Measurements from ENCODE around the gene OR2J3.
"Not testable (repeated sequence)": the region's sequence is repeated elsewhere in the genome, so short reads cannot be mapped to it uniquely, and the experiment has no call there.

Gene OR2J3

DNA sequence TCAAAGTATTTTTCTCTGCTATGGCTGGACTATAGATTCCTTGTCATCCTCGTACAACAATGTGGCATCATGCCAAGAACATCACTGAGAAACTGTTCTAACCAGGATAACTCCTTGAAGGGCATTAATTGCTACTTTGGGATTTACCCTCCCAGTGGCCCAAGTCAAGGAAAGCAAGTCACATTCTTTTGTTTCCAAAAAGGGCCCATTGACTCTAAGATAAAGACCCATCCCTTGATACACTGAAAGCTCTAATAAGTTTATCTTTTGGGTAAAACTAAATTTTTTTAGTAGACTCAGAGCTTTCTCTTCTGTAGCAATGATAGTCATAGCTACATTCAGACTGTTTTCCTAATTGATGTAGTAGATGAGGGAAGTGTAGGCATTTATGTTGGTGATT lies at the start of gene OR2J3:
Gene OR2J3, plus strand, starts transcription at position 301 of the 400 bp plus-strand sequence. CDS start 3,833 bp downstream, outside the sequence.
- DNase-seq: no peak

DNA sequence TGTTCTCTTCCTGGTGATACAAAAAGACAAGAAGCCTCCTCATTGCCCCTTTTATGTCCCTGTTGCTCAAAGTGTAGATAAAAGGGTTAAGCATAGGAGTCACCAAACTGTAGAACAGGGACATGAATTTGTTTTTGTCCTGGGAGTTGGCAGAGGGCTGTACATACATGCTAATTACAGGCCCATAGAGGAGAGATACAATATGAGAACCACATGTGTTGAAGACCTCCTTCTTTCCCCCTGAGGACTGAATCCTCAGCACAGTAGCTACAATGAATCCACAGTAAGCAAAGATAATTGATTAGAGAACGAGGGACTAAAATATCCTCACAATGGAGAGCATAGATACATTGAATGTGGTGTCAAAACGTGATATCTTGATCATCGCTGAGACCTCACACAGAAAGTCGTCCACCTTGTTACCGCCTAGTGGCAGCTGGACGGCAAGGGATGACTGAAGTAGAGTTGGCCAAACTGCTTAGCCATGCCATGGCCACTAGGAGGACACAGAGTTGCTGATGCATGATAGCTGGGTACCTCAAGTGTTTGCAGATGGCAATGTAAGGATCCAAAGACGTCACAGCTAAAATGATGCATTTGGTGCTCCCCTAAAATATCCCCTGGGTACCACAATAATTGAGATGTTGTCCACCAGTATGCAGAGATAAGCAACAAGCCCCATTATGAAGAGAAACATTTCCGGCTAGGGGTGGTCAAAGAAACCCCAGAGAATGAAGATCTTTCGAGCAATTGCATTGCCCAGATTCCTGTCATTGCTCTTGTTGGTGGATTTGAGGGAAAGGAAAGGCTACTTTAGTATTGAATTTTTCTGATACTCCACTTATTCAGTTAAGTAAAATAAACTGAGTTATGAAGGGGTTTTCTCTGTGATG lies 35.8 kb upstream of the OR2J3 start:
- DNase-seq: no peak

DNA sequence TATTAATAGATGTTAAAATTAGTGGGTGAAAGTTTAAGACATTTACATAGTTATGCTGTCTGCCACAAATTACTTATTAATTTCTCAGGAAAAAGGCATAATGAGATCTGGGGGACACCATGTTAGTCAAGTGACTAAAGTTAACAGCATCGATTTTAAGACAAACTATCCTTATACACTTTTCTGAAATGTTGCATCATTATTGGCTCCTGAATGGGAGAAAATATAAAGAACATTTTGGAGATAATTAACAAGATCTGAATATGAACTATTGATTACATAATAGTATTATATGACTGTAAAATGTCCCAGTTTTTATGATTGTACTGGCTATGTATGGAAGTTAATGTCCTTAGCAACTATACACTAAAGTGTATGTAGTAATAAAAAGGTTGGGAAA lies 28.7 kb upstream of the OR2J3 start:
- no peak for DNase-seq

DNA sequence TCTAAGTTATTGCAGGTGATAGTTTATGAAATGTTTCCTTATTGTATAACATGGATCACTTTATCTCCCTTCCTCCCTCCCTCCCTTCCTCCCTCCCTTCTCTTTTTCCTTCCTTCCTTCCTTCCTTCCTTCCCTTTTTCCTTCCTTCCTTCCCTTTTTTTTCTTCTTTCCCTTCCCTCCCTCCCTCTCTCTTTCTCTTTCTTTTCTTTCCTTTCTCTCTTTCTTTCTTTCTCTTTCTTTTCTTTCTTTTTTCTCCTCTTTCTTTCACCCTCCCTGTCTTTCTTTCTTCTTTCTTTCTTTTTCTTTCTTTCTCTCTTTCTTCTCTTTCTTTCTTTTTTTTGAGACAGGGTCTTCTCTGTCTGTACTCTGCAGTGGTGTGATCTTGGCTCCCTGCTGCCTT lies 26.5 kb upstream of the OR2J3 start:
- no peak for DNase-seq

DNA sequence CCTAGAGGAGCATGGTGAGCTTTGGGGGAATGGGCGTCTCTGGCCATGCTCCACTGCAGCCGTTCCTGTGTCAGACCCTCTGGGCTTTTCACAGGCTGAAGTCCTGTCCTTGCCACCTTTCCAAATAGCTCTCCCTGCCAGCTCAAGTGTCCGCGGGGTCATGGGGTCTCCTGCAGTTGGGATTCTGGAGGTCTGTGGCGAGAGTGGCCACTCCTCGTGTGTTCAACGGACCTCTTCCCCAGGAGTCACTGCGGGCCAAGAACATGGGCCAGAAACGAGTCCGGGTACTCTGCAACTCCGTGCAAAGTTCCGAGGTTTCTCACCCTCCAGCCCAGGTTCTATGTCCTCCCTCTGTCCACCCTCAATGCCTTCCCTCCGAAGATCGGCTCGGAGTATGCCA lies 25.4 kb upstream of the OR2J3 start:
- DNase-seq: no peak

DNA sequence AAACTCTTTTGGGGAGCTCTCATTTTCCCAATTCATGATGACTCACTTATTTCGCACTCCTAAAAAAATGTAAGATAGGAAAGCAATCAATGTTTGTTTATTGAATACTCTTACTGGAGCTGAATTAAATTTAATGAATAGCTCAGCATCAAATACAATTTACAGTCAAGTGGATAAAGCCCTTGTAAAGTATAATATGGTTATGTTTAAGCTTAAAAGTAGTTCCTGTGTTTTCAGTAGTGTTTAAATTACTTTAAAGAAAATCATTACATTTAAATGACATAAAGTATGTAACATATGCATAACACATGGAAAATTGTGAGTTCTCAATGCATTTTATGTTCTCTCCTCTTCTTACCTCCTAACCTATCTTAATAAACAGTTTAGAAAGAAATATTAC lies 20.6 kb upstream of the OR2J3 start, which contains the start of gene OR2B3:
Gene OR2B3, minus strand, starts transcription at position 101 of the 400 bp plus-strand sequence. Its CDS starts 65 bp downstream, at position 36.
- DNase-seq: no peak

DNA sequence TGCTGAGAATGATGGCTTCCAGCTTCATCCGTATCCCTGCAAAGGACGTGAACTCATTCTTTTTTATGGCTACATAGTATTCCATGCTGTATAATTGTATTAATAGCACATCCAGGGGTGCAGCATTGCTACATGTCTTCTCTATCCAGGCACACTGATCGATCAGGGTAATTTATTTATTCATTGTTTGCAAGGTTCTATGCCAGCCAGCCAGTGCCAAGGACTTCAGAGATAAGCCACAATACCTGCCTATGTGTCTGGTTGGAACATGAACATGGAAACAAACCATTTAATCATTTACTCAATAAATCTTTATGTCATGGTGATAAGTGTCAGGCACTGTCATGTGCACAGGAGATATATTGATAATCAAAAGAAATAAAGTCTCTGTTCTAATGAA lies 14.9 kb upstream of the OR2J3 start:
- DNase-seq: no peak

DNA sequence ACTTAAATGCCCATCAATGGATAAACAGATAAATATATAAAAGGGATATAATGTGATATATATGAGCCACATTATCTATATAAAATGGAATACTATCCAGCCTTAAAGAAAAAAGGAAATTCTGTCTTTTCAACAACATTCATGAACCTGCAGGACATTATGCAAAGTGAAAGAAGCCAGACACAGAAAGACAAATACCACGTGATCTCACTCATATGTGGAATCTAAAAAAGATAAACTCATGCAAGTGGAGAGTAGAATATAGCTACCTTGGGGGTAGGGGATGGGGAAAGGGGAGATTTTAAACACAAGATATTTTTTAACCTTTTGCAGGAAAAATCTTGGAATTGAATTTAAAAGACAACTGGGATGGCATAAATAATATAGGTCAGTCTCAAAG lies 10.1 kb upstream of the OR2J3 start:
- DNase-seq: no peak

DNA sequence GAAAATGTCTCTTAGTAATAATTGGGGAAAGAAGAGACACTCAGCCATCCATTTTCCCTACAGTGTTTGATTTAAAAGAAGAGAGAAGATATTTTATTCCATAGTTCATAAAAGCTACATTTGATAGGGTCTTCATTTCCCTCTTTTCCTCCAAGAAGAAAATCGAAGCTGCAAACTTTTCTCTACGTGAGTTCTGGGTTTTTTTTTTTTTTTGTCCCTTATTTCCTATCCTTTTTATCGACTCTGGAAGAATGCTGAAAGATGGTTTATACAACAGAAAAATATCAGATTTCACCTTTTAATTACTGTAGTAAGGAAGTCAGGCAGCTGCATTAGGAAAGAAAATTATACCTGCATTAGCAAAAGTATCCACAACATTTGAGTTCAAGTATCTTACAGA lies 8.7 kb upstream of the OR2J3 start, which contains the start of gene OR2J1:
Gene OR2J1, plus strand, starts transcription at position 301 of the 400 bp plus-strand sequence. CDS start 1,453 bp downstream, outside the sequence.
- no peak for DNase-seq

DNA sequence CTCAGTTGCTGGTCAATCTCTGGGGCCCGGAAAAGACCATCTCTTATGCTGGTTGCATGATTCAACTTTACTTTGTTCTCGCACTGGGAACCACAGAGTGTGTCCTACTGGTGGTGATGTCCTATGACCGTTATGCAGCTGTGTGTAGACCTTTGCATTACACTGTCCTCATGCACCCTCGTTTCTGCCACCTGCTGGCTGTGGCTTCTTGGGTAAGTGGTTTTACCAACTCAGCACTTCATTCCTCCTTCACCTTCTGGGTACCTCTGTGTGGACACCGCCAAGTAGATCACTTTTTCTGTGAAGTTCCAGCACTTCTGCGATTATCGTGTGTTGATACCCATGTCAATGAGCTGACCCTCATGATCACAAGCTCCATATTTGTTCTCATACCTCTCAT lies 4.3 kb downstream of the OR2J3 start:
- DNase-seq: no peak

DNA sequence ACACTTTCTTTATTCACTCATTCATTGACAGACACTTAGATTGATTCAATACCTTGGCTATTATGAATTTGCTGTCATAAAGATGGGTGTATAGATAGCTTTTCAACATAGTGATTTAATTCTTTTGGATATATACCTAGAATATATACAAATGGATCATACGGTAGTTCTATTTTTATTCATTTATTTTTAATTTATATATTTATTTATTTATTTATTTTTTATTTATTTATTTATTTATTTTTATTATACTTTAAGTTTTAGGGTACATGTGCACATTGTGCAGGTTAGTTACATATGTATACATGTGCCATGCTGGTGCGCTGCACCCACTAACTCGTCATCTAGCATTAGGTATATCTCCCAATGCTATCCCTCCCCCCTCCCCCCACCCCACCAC lies 7.1 kb downstream of the OR2J3 start:
- not testable (repeated sequence) for DNase-seq

DNA sequence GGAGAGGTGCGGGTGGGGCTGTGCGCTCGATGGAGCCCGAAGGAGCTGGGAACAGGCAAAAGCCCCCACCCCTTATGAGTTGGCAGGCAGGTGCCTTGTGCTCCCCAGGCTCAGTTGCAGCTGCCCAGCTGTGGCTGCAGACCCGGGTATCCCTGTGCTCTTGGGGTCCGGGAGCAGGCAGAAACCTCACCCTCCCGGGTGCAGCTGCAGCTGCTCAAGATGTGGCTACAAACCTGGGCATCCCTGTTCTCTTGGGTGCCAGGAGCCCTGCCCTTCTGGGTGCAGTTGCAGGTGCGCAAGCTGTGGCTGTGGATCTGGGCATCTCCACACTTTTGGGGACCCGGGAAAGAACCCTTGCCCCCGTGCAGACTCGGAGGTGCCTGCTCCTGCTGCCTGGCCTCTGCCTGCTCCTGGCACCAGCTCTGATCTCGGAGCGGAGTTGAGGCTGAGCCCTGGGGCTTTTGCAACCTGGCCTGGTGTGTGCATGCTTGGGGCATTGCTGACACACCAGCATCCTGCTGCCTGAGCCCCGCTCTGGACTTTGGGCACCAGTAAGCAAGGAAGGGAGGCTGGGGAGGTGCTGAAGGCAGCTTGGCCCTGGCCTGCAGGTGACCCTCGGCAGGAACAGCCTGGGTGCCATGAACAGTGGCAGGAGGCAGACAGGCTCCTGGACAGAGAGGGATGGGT lies 21.6 kb downstream of the OR2J3 start:
- no peak for DNase-seq

DNA sequence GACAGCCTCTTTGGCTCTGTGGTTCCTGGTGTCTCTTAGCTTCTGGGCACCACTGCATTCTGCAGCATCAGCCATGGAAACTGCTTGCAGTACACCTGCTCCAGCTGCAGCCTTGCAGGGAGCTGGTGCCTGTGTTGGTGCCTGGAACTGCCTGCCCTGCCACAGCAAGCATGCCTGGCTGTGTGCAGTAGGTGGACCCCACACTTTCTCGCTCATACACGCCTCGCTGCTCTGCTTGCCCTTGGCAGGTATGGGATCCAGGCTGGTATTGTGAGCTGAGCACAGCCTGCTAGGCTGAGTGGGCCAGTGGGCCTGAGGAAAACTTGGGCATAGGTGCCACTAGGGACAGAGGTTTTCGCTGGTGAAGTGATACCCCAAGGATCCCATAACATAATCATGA lies 22.8 kb downstream of the OR2J3 start:
- DNase-seq: no peak

DNA sequence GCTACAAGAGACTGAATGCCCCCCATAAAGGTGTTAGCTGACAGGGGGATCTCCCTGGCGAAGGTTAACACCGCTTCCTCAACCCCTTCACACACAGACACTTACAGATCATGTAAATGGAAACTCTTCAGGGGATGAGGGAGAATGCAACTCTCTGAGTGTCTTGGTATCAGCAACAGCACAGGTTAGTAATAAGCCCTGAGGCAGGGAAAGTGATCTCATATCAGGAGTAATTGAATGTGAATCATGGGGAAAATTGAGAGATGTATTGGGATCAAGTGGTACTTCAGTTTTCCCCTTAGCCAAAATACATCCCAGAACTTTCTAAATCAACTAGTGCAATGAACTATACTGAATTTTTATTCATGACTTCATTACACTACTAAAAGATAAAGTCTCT lies 23.8 kb downstream of the OR2J3 start:
- DNase-seq: no peak

DNA sequence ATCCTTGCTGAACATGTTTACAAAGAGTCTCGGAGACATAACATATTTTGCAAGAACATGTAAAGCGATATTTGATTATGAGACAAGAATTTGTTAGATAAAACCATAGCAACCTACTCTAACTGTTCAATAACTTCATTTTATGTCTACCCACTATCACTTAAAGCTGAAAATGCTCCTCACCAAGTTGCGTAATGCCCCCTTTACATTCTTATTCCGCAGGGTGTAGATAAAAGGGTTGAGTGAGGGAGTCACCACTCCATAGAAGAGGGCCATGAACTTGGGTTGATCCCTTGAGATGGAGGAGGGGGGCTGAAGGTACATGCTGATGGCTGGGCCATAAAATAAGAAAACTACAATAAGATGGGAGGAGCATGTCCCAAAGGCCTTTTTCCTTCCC lies 29.9 kb downstream of the OR2J3 start:
- no peak for DNase-seq

DNA sequence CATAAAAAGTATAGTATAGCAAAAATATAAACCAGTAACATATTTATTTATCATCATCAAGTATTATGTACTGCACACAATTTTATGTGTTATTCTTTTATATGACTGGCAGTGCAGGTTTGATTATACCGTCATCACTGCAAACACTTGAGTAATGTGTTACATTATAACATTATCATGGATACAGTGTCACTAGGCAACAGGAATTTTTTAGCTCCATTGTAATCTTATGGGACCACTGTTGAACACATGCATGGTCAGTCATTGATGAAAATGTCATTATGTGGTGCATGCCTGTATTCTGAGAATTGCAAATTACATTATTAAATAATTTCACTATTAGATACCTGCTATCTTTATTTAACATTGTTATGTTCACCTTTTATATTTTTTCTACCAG lies 33.7 kb downstream of the OR2J3 start:
- DNase-seq: no peak

DNA sequence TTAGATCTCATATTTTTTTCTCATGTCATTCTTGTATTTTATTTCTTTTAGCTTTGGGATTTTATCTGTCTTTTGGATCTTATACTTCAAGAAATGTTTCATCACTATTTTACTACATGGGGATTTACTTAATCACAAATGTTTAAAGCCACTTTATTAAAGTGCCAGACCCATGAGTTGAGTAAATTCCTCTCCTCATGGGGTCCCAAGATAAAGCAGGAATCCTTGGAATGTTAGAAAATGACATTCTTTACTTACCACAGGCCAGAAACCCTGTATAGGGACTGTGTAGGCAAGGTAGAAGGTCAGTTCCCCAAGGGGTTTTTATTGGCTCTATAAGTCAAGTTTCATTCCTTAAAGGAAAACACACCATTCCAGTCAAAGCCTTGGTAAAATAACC lies 34.5 kb downstream of the OR2J3 start:
- no peak for DNase-seq

DNA sequence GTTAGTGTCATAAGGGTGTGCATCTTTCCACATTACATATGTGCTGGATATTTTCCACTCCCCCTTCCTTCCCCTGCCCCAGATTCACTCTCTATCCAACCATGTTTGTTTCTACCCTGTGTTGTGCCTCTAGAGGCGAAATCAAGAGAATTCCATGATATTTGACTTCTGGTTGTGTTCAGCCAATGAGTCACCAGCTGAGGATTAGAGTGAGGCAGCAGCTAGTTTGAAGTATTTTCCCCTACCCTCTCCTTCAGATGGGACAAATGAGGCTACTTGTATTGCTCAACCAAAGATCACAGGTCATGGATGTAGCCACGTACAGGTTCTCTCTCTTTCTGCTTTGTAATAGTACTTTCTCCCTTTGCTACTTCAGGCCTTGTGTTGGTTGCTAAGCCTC lies 38.3 kb downstream of the OR2J3 start:
- DNase-seq: no peak

DNA sequence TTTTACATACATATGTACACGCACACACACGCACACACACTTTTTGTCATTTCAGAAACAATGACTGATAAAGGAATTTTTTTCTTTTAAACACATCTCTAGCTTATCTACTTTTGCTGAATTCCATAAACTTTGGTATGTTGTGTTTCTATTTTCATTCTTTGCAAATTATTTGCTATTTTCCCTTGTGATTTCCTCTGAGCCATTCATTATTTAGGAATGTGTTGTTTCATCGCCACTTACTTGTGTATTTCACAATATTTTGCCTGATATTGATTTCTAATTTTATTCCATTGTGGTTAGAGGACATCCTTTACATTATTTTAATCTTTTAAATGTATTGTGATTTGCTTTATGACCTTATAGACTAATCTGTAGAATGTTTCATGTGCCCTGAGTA lies 39.2 kb downstream of the OR2J3 start:
- DNase-seq: no peak

DNA sequence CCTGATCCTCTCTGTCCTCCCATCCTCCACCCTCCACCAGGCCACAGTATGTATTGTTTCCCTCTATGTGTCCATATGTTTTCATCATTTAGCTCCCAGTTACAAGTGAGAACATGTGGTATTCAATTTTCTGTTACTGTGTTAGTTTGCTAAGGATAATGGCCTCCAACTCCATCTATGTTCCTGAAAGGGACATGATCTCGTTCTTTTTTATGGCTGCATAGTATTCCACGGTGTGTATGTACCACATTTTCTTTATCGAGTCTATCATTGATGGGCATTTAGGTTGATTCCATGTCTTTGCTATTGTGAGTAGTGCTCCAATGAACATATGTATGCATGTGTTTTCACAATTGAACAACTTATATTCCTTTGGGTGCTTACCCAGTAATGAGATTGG lies 41.6 kb downstream of the OR2J3 start:
- DNase-seq: not testable (repeated sequence)

DNA sequence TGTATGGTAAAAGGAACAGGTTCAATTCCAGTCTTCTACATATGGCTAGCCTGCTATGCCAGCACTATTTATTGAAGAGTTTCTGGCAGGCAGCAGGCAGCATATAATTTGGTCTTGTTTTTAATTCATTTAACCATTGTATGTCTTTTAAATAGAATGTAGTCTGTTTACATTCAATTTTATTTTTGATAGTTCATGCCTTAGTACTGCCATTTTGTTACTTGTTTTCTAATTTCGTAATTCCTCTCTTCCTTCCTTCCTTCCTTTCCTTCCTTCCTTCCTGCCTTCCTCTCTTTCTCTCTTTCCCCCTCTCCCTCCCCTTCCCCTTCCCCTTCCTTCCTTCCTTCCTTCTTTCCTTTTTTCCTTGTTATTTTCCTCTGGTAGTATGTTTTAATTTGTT lies 45.2 kb downstream of the OR2J3 start:
- DNase-seq: no peak

DNA sequence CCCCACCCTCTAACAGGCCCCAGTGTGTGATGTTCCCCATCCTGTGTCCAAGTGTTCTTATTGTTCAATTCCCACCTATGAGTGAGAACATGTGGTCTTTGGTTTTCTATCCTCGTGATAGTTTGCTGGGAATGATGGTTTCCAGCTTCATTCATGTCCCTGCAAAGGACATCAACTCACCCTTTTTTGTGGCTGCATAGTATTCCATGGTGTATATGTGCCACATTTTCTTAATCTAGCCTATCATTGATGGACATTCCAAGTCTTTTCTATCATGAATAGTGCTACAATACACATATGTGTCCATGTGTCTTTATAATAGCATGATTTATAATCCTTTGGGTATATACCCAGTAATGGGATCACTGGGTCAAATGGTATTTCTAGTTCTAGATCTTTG lies 47.3 kb downstream of the OR2J3 start:
- DNase-seq: not testable (repeated sequence)

DNA sequence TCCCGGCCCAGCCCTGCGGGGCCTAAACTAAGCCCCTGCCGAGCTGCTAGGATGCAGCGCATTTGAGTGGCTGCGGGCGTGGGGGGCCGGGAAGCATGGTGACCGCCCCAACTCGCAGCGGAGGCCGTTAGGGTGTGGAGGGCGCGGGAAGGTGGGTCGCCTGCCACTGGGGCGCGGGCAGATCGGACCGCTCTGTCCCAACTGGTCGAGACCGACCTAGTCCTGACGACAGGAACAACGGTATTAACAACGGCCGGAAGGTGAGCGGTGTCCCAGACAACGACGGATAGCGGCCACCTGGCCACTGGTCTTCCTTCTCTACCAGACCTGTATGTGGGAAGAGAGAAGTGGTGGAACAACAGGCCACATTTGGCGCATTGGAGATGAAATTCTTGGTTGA lies 52.1 kb downstream of the OR2J3 start:
- DNase-seq: not testable (repeated sequence)
